Measurements from ENCODE around the gene RAF1. TPM values are rescaled to one million over a fixed set of nuclear protein-coding genes. Genes with fewer than 3 reads are reported as not detected.

The RAF1 gene
- total RNA-seq, 1 experiment from 2014 or later: 64.3 TPM

- POLR2A ChIA-PET: no interaction called here
- ATAC-seq: no peak
- H3K36me3 ChIP-seq (ENCODE audit: control insufficient read depth in 1 of 2, insufficient read depth in 2 of 2, low read length in 2 of 2): no peaks in the 10 kb centered on the region
These were observed 44.8 kb upstream of the RAF1 start for GRCh38 chr3:12708584-12709192.

More at GRCh38 chr3:12708584-12709192, 44.8 kb upstream of the RAF1 start:
- no TSS peak for BruUV-seq (replicated peaks)
- Histone ChIP-seq H4K20me1 (ENCODE audit: insufficient read depth) (no peaks in the 10 kb centered on the region), H3K9me3 (ENCODE audit: control insufficient read depth in 1 of 2, insufficient read depth in 1 of 2, low read depth in 1 of 2, low read length in 2 of 2) (no peaks in the 10 kb centered on the region), H3K9me2 (ENCODE audit: insufficient read depth) (no peaks in the 10 kb centered on the region), H3K79me2 (ENCODE audit: insufficient read depth, low read length) (no peaks in the 10 kb centered on the region), H3K27ac (ENCODE audit: low read depth, low read length) (no peak overlapping the region), H3K4me3 (replicated peaks in 1 of 2; ENCODE audit: low read depth in 1 of 2, low read length in 2 of 2) (no peak overlapping the region), H3K9ac (ENCODE audit: low read length) (no peak overlapping the region), H3K4me1 (ENCODE audit: control insufficient read depth in 1 of 2, insufficient read depth in 2 of 2, low read length in 2 of 2) (peaks cover 0 to 4% of the 10 kb centered on the region in 2 experiments; a peak in 3 of 4 replicates), H2AFZ (ENCODE audit: low read depth, low read length, poor library complexity, severe bottlenecking) (no peak overlapping the region), H3K4me2 (ENCODE audit: low read length) (no peak overlapping the region), H3K27me3 (ENCODE audit: insufficient read depth, low read length) (no peaks in the 10 kb centered on the region)
- CTCF ChIA-PET: no interaction called here
- TF ChIP-seq REST (IDR thresholded peaks at IDR 0.05; ENCODE audit: low read depth) (no peak), CTCF (IDR thresholded peaks at IDR 0.05 in 2 of 3, conservative IDR thresholded peaks at IDR 0.05 in 1 of 3; ENCODE audit: borderline replicate concordance in 1 of 3, insufficient read depth in 1 of 3, low read depth in 2 of 3, low read length in 2 of 3) (peak; percentile 7 to 43 (median 8); a peak in 1 of 6 replicates), ZBTB33 (IDR thresholded peaks at IDR 0.05; ENCODE audit: extremely low read depth, insufficient replicate concordance, low read length) (no peak), RAD21 (IDR thresholded peaks at IDR 0.05; ENCODE audit: low read depth) (peak; percentile 52)
- no peak for DNase-seq (ENCODE audit: low read depth, low spot score)
- intact Hi-C loops (cut with micrococcal nuclease): loop anchor here (5.0 kb wide), 1 partner anchor 124 kb away; no protein-coding TSS in a partner anchor
- RAD21 ChIA-PET (ENCODE audit: low non-redundant PET in 1 of 2, low total read pairs in 2 of 2, uncharacterized antibody in 2 of 2, unreplicated experiment in 2 of 2): no interaction called here
